Esophagus squamous epithelium (tissue), 4 donors: Measurements from ENCODE around the gene ZNF133.

Experiments used
- POLR2A ChIP-seq, 4 donors: fragments of 450-650 bp; IDR thresholded peaks; one replicate each; pipeline ENCODE4 v1.6.1; 2017; ENCODE audit warnings: antibody characterized with exemption in 4 of 4, mild to moderate bottlenecking in 4 of 4, moderate library complexity in 3 of 4
- TF ChIP-seq, protein P1 (sequence below), 6 experiments: fragments of 450-650 bp in 4 of 6; fragments of 200-600 bp in 2 of 6; sonication (generic) in 2 of 6; IDR thresholded peaks; one replicate each; pipeline ENCODE4 v1.5.1; 2016 to 2019; ENCODE audit warnings: antibody characterized with exemption in 6 of 6, mild to moderate bottlenecking in 4 of 6, moderate library complexity in 4 of 6

DNA sequence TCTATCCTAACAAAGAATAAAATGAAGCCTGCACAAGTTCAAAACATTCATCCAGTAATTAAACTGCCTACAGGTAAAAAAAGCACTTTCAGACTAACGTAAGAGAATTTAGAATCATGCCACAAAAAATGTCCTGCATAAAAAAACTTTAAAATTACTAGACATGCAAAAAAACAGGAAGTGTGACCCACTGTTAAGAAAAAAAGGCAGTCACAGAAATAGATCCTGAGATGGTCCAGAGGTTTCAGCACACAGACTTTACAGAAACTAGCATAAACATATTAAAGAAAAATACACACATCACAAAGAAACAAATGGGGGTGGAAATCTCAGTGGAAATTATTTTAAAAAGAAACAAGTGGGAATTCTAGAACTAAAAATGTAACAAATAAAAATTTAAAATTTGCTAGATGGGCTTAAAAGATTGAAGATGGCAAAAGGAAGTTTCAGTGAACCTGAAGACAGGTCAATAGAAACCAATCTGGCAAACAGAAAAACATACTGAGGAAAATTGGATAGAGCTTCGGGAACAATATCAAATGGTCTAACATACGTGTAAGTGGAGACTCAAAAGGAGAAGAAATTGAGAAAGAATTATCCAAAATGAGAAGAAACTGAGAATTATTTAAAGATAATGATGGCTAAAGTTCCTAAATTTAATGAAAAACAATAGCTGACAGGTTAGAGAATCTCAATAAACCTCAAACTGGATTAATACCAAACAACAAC lies 3.4 kb upstream of the ZNF133 start:
- TF ChIP-seq POLR2A (IDR thresholded peaks at IDR 0.05) = no peak
- TF ChIP-seq, protein P1, sequence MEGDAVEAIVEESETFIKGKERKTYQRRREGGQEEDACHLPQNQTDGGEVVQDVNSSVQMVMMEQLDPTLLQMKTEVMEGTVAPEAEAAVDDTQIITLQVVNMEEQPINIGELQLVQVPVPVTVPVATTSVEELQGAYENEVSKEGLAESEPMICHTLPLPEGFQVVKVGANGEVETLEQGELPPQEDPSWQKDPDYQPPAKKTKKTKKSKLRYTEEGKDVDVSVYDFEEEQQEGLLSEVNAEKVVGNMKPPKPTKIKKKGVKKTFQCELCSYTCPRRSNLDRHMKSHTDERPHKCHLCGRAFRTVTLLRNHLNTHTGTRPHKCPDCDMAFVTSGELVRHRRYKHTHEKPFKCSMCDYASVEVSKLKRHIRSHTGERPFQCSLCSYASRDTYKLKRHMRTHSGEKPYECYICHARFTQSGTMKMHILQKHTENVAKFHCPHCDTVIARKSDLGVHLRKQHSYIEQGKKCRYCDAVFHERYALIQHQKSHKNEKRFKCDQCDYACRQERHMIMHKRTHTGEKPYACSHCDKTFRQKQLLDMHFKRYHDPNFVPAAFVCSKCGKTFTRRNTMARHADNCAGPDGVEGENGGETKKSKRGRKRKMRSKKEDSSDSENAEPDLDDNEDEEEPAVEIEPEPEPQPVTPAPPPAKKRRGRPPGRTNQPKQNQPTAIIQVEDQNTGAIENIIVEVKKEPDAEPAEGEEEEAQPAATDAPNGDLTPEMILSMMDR (IDR thresholded peaks at IDR 0.05) = no peak
